HEK293 (cell line): ENCODE data around the gene SYNGAP1.

Experiments used
- CTCF ChIA-PET: fragments of 350-600 bp; formaldehyde crosslinking; extraction: SDS; loops from one replicate; lab custom pipeline; 2021; ENCODE audit warnings: antibody characterized with exemption; lab: Yijun Ruan, JAX
- POLR2A ChIA-PET: fragments of 300-600 bp; formaldehyde crosslinking; extraction: SDS; loops from one replicate; lab custom pipeline; 2020; ENCODE audit warnings: antibody characterized with exemption, inconsistent platforms; lab: Yijun Ruan, JAX
- H3K27ac ChIP-seq: fragments of 200-500 bp; sonication (Bioruptor generic); 2 replicates; pipeline ENCODE4 v1.5.1; 2014; ENCODE audit warnings: low read depth, low read length, control low read depth, inconsistent platforms; ENCODE audit errors: extremely low read depth
- H3K36me3 ChIP-seq, 2 experiments: fragments of 200-500 bp in 1 of 2; sonication (Bioruptor generic) in 1 of 2; 1 replicate in 1 of 2; 2 replicates in 1 of 2; pipeline ENCODE4 v1.5.1; 2014 to 2017; ENCODE audit warnings: inconsistent platforms in 2 of 2, low read length in 2 of 2; ENCODE audit not compliant: control insufficient read depth in 2 of 2, insufficient read depth in 1 of 2
- H3K4me1 ChIP-seq: fragments of 200-500 bp; sonication (Bioruptor generic); 2 replicates; pipeline ENCODE4 v1.5.1; 2014; ENCODE audit warnings: mild to moderate bottlenecking, low read length, inconsistent platforms; ENCODE audit not compliant: control insufficient read depth, insufficient read depth
- H3K4me3 ChIP-seq: 2 replicates; pipeline ENCODE4 v1.5.1; 2011; ENCODE audit warnings: low read depth, mild to moderate bottlenecking, control low read depth, low read length, moderate library complexity
- H3K9me3 ChIP-seq: fragments of 200-500 bp; sonication (Bioruptor generic); 2 replicates; pipeline ENCODE4 v1.5.1; 2014; ENCODE audit warnings: low read depth, low read length, inconsistent platforms; ENCODE audit not compliant: control insufficient read depth, insufficient read depth
- GLI4 ChIP-seq: fragments of 450-650 bp; formaldehyde crosslinking; IDR thresholded peaks from 2 replicates; pipeline ENCODE4 v1.5.1; 2016; ENCODE audit warnings: missing biosample characterization, missing genetic modification characterization
- KLF16 ChIP-seq: fragments of 450-650 bp; formaldehyde crosslinking; IDR thresholded peaks from 2 replicates; pipeline ENCODE4 v1.5.1; 2017; ENCODE audit warnings: missing biosample characterization, missing genetic modification characterization
- MYNN ChIP-seq: fragments of 450-650 bp; formaldehyde crosslinking; IDR thresholded peaks from 2 replicates; pipeline ENCODE4 v1.5.1; 2016; ENCODE audit warnings: missing biosample characterization, missing genetic modification characterization, borderline replicate concordance
- REPIN1 ChIP-seq: fragments of 450-650 bp; formaldehyde crosslinking; IDR thresholded peaks from 2 replicates; pipeline ENCODE4 v1.5.1; 2017; ENCODE audit warnings: missing biosample characterization, missing genetic modification characterization, low read depth
- SCRT1 ChIP-seq: fragments of 450-650 bp; formaldehyde crosslinking; IDR thresholded peaks from 2 replicates; pipeline ENCODE4 v1.5.1; 2016; ENCODE audit warnings: missing biosample characterization, missing genetic modification characterization, borderline replicate concordance
- ZNF184 ChIP-seq: fragments of 450-650 bp; IDR thresholded peaks from 2 replicates; pipeline ENCODE4 v1.5.1; 2018; ENCODE audit warnings: missing biosample characterization, mild to moderate bottlenecking, missing genetic modification characterization
- ZNF214 ChIP-seq: fragments of 450-650 bp; formaldehyde crosslinking; IDR thresholded peaks from 2 replicates; pipeline ENCODE4 v1.5.1; 2017; ENCODE audit warnings: missing biosample characterization, mild to moderate bottlenecking, missing genetic modification characterization, borderline replicate concordance
- ZNF501 ChIP-seq: fragments of 450-650 bp; formaldehyde crosslinking; IDR thresholded peaks from 2 replicates; pipeline ENCODE4 v1.5.1; 2016; ENCODE audit warnings: missing biosample characterization, missing genetic modification characterization
- ZNF549 ChIP-seq: fragments of 450-650 bp; IDR thresholded peaks from 2 replicates; pipeline ENCODE4 v1.5.1; 2018; ENCODE audit warnings: missing biosample characterization, missing genetic modification characterization, mild to moderate bottlenecking, inconsistent platforms, moderate library complexity
- ZNF555 ChIP-seq: fragments of 450-650 bp; formaldehyde crosslinking; conservative IDR thresholded peaks from 2 replicates; pipeline ENCODE4 v1.5.1; 2017; ENCODE audit warnings: missing biosample characterization, mild to moderate bottlenecking, missing genetic modification characterization, inconsistent platforms
- ZNF621 ChIP-seq: fragments of 450-650 bp; formaldehyde crosslinking; IDR thresholded peaks from 2 replicates; pipeline ENCODE4 v1.5.1; 2017; ENCODE audit warnings: missing biosample characterization, missing genetic modification characterization
- ZSCAN16 ChIP-seq: fragments of 450-650 bp; formaldehyde crosslinking; IDR thresholded peaks from 2 replicates; pipeline ENCODE4 v1.5.1; 2016; ENCODE audit warnings: missing biosample characterization, missing genetic modification characterization
- TF ChIP-seq, protein P1 (sequence below): fragments of 450-650 bp; formaldehyde crosslinking; IDR thresholded peaks from 2 replicates; pipeline ENCODE4 v1.5.1; 2016; ENCODE audit warnings: missing biosample characterization, missing genetic modification characterization
- TF ChIP-seq, protein P2 (sequence below): fragments of 450-650 bp; formaldehyde crosslinking; IDR thresholded peaks from 2 replicates; pipeline ENCODE4 v1.5.1; 2016; ENCODE audit warnings: missing biosample characterization, missing genetic modification characterization, borderline replicate concordance
- TF ChIP-seq, protein P3 (sequence below): fragments of 450-650 bp; formaldehyde crosslinking; conservative IDR thresholded peaks from 2 replicates; pipeline ENCODE4 v1.5.1; 2016; ENCODE audit warnings: low read depth, missing biosample characterization, missing genetic modification characterization
- TF ChIP-seq, protein P4 (sequence below): fragments of 450-650 bp; formaldehyde crosslinking; IDR thresholded peaks from 2 replicates; pipeline ENCODE4; 2016; ENCODE audit warnings: missing biosample characterization, missing genetic modification characterization
- TF ChIP-seq, protein P5 (sequence below): fragments of 450-650 bp; formaldehyde crosslinking; optimal IDR thresholded peaks from 2 replicates; pipeline ENCODE3; 2016; ENCODE audit warnings: missing biosample characterization, mild to moderate bottlenecking, missing genetic modification characterization

Gene SYNGAP1

DNA sequence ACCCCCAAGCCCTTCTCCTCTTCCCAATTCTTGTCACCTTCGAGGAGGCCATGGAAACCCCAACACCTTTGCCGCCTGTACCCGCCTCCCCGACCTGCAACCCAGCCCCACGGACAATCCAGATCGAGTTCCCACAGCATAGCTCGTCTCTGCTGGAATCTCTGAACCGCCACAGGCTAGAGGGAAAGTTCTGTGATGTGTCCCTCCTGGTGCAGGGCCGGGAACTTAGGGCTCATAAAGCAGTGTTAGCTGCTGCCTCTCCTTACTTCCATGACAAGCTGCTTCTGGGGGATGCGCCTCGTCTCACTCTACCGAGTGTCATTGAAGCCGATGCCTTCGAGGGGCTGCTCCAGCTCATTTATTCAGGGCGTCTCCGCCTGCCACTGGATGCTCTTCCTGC, 35.2 kb downstream of the SYNGAP1 start (continued):
- TF ChIP-seq, protein P1, sequence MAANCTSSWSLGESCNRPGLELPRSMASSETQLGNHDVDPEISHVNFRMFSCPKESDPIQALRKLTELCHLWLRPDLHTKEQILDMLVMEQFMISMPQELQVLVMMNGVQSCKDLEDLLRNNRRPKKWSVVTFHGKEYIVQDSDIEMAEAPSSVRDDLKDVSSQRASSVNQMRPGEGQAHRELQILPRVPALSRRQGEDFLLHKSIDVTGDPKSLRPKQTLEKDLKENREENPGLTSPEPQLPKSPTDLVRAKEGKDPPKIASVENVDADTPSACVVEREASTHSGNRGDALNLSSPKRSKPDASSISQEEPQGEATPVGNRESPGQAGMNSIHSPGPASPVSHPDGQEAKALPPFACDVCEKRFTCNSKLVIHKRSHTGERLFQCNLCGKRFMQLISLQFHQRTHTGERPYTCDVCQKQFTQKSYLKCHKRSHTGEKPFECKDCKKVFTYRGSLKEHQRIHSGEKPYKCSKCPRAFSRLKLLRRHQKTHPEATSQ (tag by site-specific recombination) = no peak
- TF ChIP-seq, protein P2, sequence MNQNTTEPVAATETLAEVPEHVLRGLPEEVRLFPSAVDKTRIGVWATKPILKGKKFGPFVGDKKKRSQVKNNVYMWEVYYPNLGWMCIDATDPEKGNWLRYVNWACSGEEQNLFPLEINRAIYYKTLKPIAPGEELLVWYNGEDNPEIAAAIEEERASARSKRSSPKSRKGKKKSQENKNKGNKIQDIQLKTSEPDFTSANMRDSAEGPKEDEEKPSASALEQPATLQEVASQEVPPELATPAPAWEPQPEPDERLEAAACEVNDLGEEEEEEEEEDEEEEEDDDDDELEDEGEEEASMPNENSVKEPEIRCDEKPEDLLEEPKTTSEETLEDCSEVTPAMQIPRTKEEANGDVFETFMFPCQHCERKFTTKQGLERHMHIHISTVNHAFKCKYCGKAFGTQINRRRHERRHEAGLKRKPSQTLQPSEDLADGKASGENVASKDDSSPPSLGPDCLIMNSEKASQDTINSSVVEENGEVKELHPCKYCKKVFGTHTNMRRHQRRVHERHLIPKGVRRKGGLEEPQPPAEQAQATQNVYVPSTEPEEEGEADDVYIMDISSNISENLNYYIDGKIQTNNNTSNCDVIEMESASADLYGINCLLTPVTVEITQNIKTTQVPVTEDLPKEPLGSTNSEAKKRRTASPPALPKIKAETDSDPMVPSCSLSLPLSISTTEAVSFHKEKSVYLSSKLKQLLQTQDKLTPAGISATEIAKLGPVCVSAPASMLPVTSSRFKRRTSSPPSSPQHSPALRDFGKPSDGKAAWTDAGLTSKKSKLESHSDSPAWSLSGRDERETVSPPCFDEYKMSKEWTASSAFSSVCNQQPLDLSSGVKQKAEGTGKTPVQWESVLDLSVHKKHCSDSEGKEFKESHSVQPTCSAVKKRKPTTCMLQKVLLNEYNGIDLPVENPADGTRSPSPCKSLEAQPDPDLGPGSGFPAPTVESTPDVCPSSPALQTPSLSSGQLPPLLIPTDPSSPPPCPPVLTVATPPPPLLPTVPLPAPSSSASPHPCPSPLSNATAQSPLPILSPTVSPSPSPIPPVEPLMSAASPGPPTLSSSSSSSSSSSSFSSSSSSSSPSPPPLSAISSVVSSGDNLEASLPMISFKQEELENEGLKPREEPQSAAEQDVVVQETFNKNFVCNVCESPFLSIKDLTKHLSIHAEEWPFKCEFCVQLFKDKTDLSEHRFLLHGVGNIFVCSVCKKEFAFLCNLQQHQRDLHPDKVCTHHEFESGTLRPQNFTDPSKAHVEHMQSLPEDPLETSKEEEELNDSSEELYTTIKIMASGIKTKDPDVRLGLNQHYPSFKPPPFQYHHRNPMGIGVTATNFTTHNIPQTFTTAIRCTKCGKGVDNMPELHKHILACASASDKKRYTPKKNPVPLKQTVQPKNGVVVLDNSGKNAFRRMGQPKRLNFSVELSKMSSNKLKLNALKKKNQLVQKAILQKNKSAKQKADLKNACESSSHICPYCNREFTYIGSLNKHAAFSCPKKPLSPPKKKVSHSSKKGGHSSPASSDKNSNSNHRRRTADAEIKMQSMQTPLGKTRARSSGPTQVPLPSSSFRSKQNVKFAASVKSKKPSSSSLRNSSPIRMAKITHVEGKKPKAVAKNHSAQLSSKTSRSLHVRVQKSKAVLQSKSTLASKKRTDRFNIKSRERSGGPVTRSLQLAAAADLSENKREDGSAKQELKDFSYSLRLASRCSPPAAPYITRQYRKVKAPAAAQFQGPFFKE = no peak
- TF ChIP-seq SCRT1 = no peak
- no peak for TF ChIP-seq ZNF549
- TF ChIP-seq, protein P3, sequence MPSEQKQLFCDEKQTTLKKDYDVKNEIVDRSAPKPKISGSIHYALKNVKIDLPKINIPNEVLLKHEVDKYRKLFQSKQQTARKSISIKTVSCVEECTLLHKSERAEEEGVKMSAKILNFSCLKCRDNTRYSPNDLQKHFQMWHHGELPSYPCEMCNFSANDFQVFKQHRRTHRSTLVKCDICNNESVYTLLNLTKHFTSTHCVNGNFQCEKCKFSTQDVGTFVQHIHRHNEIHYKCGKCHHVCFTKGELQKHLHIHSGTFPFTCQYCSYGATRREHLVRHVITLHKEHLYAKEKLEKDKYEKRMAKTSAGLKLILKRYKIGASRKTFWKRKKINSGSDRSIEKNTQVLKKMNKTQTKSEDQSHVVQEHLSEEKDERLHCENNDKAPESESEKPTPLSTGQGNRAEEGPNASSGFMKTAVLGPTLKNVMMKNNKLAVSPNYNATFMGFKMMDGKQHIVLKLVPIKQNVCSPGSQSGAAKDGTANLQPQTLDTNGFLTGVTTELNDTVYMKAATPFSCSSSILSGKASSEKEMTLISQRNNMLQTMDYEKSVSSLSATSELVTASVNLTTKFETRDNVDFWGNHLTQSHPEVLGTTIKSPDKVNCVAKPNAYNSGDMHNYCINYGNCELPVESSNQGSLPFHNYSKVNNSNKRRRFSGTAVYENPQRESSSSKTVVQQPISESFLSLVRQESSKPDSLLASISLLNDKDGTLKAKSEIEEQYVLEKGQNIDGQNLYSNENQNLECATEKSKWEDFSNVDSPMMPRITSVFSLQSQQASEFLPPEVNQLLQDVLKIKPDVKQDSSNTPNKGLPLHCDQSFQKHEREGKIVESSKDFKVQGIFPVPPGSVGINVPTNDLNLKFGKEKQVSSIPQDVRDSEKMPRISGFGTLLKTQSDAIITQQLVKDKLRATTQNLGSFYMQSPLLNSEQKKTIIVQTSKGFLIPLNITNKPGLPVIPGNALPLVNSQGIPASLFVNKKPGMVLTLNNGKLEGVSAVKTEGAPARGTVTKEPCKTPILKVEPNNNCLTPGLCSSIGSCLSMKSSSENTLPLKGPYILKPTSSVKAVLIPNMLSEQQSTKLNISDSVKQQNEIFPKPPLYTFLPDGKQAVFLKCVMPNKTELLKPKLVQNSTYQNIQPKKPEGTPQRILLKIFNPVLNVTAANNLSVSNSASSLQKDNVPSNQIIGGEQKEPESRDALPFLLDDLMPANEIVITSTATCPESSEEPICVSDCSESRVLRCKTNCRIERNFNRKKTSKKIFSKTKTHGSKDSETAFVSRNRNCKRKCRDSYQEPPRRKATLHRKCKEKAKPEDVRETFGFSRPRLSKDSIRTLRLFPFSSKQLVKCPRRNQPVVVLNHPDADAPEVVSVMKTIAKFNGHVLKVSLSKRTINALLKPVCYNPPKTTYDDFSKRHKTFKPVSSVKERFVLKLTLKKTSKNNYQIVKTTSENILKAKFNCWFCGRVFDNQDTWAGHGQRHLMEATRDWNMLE (tag by site-specific recombination) = no peak

DNA sequence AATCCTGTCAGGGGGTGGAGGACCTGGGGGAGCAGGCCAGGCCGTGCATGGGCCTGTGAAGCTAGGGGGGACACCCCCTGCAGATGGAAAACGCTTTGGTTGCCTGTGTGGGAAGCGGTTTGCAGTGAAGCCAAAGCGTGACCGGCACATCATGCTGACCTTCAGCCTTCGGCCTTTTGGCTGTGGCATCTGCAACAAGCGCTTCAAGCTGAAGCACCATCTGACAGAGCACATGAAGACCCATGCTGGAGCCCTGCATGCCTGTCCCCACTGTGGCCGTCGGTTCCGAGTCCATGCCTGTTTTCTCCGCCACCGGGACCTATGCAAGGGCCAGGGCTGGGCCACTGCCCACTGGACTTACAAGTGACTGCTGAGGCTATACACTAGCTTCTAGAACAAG, 36.3 kb downstream of the SYNGAP1 start:
- Histone ChIP-seq H3K4me1 (0 out of 2 replicates have a peak, but pooled peaks cover 3% of the 10 kb centered on the region), H3K4me3 (no peak overlapping the region), H3K27ac (no peak overlapping the region), H3K9me3 (no peaks in the 10 kb centered on the region), H3K36me3 (peaks cover 0 to 23% of the 10 kb centered on the region in 2 experiments; a peak in 1 of 3 replicates)
- ChIA-PET POLR2A (no interaction called here), CTCF (interaction anchor here (0.8 kb wide), 1 partner anchor 32 kb away, joined by 3 read pairs; no protein-coding TSS in a partner anchor)
- TF ChIP-seq ZNF621 (no peak), ZNF555 (tag by site-specific recombination) (no peak), ZNF184 (tag by site-specific recombination) (no peak), REPIN1 (tag by site-specific recombination) (no peak), KLF16 (tag by site-specific recombination) (no peak), GLI4 (tag by site-specific recombination) (no peak), ZNF214 (tag by site-specific recombination) (no peak), ZSCAN16 (tag by site-specific recombination) (no peak), ZNF501 (tag by site-specific recombination) (no peak), MYNN (tag by site-specific recombination) (no peak)
- TF ChIP-seq, protein P4, sequence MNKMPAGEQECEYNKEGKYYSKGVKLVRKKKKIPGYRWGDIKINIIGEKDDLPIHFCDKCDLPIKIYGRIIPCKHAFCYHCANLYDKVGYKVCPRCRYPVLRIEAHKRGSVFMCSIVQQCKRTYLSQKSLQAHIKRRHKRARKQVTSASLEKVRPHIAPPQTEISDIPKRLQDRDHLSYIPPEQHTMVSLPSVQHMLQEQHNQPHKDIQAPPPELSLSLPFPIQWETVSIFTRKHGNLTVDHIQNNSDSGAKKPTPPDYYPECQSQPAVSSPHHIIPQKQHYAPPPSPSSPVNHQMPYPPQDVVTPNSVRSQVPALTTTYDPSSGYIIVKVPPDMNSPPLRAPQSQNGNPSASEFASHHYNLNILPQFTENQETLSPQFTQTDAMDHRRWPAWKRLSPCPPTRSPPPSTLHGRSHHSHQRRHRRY = no peak
- TF ChIP-seq, protein P5, sequence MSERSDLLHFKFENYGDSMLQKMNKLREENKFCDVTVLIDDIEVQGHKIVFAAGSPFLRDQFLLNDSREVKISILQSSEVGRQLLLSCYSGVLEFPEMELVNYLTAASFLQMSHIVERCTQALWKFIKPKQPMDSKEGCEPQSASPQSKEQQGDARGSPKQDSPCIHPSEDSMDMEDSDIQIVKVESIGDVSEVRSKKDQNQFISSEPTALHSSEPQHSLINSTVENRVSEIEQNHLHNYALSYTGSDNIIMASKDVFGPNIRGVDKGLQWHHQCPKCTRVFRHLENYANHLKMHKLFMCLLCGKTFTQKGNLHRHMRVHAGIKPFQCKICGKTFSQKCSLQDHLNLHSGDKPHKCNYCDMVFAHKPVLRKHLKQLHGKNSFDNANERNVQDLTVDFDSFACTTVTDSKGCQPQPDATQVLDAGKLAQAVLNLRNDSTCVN (tag by site-specific recombination) = no peak
